ENCODE results near the gene DQX1. TPM values are rescaled to one million over a fixed set of nuclear protein-coding genes. Genes with fewer than 3 reads are reported as not detected.

The DQX1 gene
- total and polyA plus RNA-seq, 2 of the 8 experiments (the other 6 are each of a cell fraction or from before 2014, with no cell fraction given), result 0.76 to 1.1 TPM

- Histone ChIP-seq H3K23ac (ENCODE audit: insufficient read length) (no peak overlapping the region), H3K4me3 (ENCODE audit: extremely low read depth in 1 of 4, insufficient read depth in 2 of 4, low read depth in 3 of 4, low read length in 4 of 4) (no peak overlapping the region), H3K79me1 (ENCODE audit: low read depth, low read length) (0 out of 2 replicates have a peak, but pooled peaks cover 2% of the 10 kb centered on the region), H3K4me1 (replicated peaks in 1 of 4; ENCODE audit: control insufficient read depth in 3 of 4, insufficient read depth in 4 of 4, low read length in 3 of 4) (no peaks in the 10 kb centered on the region), H4K20me1 (replicated peaks in 1 of 2; ENCODE audit: control insufficient read depth in 1 of 2, insufficient read depth in 2 of 2, low read length in 2 of 2) (no peaks in the 10 kb centered on the region), H3K4ac (replicated peaks; ENCODE audit: insufficient read length, low read depth, low read length) (no peak overlapping the region), H2BK12ac (ENCODE audit: low read depth, low read length) (no peak overlapping the region), H2BK15ac (ENCODE audit: low read length) (no peak overlapping the region), H3K4me2 (ENCODE audit: insufficient read depth in 1 of 2, low read depth in 2 of 2, low read length in 2 of 2) (no peak overlapping the region), H3K9ac (replicated peaks in 1 of 4; ENCODE audit: extremely low read depth in 1 of 4, low read depth in 3 of 4, low read length in 3 of 4) (no peak overlapping the region), H2BK20ac (ENCODE audit: low read length) (no peak overlapping the region), H2BK5ac (ENCODE audit: low read depth, low read length) (no peak overlapping the region), H3K27ac (ENCODE audit: low read depth, low read length) (no peak overlapping the region), H4K8ac (ENCODE audit: extremely low read depth, insufficient read depth, low read length) (no peak overlapping the region), H2AFZ (ENCODE audit: low read length) (no peak overlapping the region), H3K79me2 (ENCODE audit: control insufficient read depth in 1 of 2, insufficient read depth in 2 of 2, low read length in 2 of 2) (no peaks in the 10 kb centered on the region), H2BK120ac (replicated peaks; ENCODE audit: low read depth, low read length) (no peak overlapping the region), H3K9me3 (ENCODE audit: insufficient read depth in 2 of 2, low read depth in 1 of 2, low read length in 1 of 2) (no peaks in the 10 kb centered on the region), H3K18ac (ENCODE audit: extremely low read depth, low read length) (no peak overlapping the region), H3K56ac (replicated peaks; ENCODE audit: insufficient read length, low read depth, low read length) (no peak overlapping the region), H4K5ac (ENCODE audit: insufficient read length, low read depth, low read length) (no peak overlapping the region), H3K27me3 (replicated peaks in 1 of 4; ENCODE audit: control insufficient read depth in 3 of 4, extremely low read depth in 1 of 4, insufficient read depth in 3 of 4, low read length in 3 of 4) (peaks cover 0 to 7% (median 1%) of the 10 kb centered on the region in 4 experiments; a peak in 2 of 7 replicates), H4K91ac (replicated peaks; ENCODE audit: insufficient read length, low read length) (no peak overlapping the region), H2AK5ac (ENCODE audit: low read depth, low read length) (no peak overlapping the region), H3K36me3 (ENCODE audit: control insufficient read depth in 2 of 4, insufficient read depth in 4 of 4, low read length in 3 of 4) (no peaks in the 10 kb centered on the region), H3K23me2 (ENCODE audit: low read depth, low read length) (peaks cover 2% of the 10 kb centered on the region; the same call in 1 of the 2 replicates), H3K14ac (ENCODE audit: insufficient read length) (no peak overlapping the region)
- DNase-seq (ENCODE audit: low read depth in 1 of 2, low spot score in 2 of 2) (no peak), FAIRE-seq (no peak)
- ChIA-PET POLR2A (ENCODE audit: partially characterized antibody) (no interaction called here), CTCF (ENCODE audit: partially characterized antibody) (interaction anchor here (0.8 to 4.4 kb wide), 5 partner anchors 10 to 34 kb away, joined by 3 to 24 read pairs (median 5); no protein-coding TSS in a partner anchor)
- TF ChIP-seq MAFK (IDR thresholded peaks at IDR 0.05; ENCODE audit: low read depth, low read length) (no peak), KDM5A (IDR thresholded peaks at IDR 0.05; ENCODE audit: low read length) (no peak)
- WGBS, 2 experiments (ENCODE audit: extremely low coverage in 1 of 2, insufficient coverage in 1 of 2, insufficient read length in 1 of 2, insufficient replicate concordance in 2 of 2, low coverage in 1 of 2, low lambda C conversion rate in 2 of 2, missing lambda C conversion rate in 1 of 2), result 76% methylated on average over 7 of the region's 7 CpGs; no CpG with 5 or more reads in 1 of the 2 experiments
Observed at GRCh38 chr2:74566076-74566753, 40.2 kb upstream of the DQX1 start.
